GM18507 (cell line): ENCODE data around the gene MEFV.
"Not testable (repeated sequence)": the region's sequence is repeated elsewhere in the genome, so short reads cannot be mapped to it uniquely, and the experiment has no call there.

Experiments
- DNase-seq: peaks from one replicate; pipeline ENCODE4 v3.0.0; 2011; ENCODE audit warnings: low read depth; ENCODE audit not compliant: insufficient read length; ENCODE audit errors: extremely low spot score
- FAIRE-seq: peaks from 2 replicates; lab custom pipeline; 2011; peaks lifted over from hg19 to GRCh38; lab: Jason Lieb, UNC

Gene MEFV

GRCh38 chr16:3274490-3274889 is 18.1 kb upstream of the MEFV start:
- no peak for FAIRE-seq
- no peak for DNase-seq

- not testable (repeated sequence) for DNase-seq, FAIRE-seq
Measured at GRCh38 chr16:3271281-3271680, 14.8 kb upstream of the MEFV start.

GRCh38 chr16:3270718-3271117 is 14.3 kb upstream of the MEFV start:
- DNase-seq, FAIRE-seq: not testable (repeated sequence)

GRCh38 chr16:3268294-3268693 is 11.9 kb upstream of the MEFV start:
- FAIRE-seq (no peak), DNase-seq (no peak)

GRCh38 chr16:3266873-3267537 is 10.6 kb upstream of the MEFV start:
- no peak for DNase-seq
- no peak for FAIRE-seq

GRCh38 chr16:3264137-3265036 is 8.0 kb upstream of the MEFV start:
- FAIRE-seq = peak; percentile 89

GRCh38 chr16:3262517-3262916 is 6.1 kb upstream of the MEFV start:
- FAIRE-seq (no peak), DNase-seq (no peak)

More at GRCh38 chr16:3264137-3265036, 8.0 kb upstream of the MEFV start:
- DNase-seq = peak; percentile 93

- DNase-seq (no peak), FAIRE-seq (no peak)
Measured at GRCh38 chr16:3259836-3260235, 3.4 kb upstream of the MEFV start.

GRCh38 chr16:3256866-3257465 is 533 bp upstream of the MEFV start:
- DNase-seq (no peak), FAIRE-seq (no peak)

- DNase-seq (no peak), FAIRE-seq (no peak)
Measured at GRCh38 chr16:3254309-3254708, 2.1 kb downstream of the MEFV start.

GRCh38 chr16:3252967-3253366 is 3.5 kb downstream of the MEFV start:
- FAIRE-seq = no peak
- no peak for DNase-seq

GRCh38 chr16:3249451-3249850 is 7.0 kb downstream of the MEFV start:
- FAIRE-seq (no peak), DNase-seq (no peak)

- FAIRE-seq (no peak), DNase-seq (no peak)
Measured at GRCh38 chr16:3249020-3249419, 7.4 kb downstream of the MEFV start.

GRCh38 chr16:3248596-3248995 is 7.8 kb downstream of the MEFV start:
- FAIRE-seq (no peak), DNase-seq (no peak)

GRCh38 chr16:3246876-3247275 is 9.6 kb downstream of the MEFV start:
- FAIRE-seq = no peak

GRCh38 chr16:3246002-3246401 is 10.4 kb downstream of the MEFV start:
- FAIRE-seq (no peak), DNase-seq (no peak)

More at GRCh38 chr16:3246876-3247275, 9.6 kb downstream of the MEFV start:
- DNase-seq = no peak

GRCh38 chr16:3243882-3244281 is 12.6 kb downstream of the MEFV start:
- DNase-seq (no peak), FAIRE-seq (no peak)

- no peak for DNase-seq
- FAIRE-seq = no peak
Measured at GRCh38 chr16:3242709-3243108, 13.7 kb downstream of the MEFV start.

- FAIRE-seq (no peak), DNase-seq (no peak)
Measured at GRCh38 chr16:3241761-3242160, 14.7 kb downstream of the MEFV start.

GRCh38 chr16:3235856-3236669 is 20.4 kb downstream of the MEFV start:
- DNase-seq = no peak
- FAIRE-seq = no peak
